Stimulated activated CD8-positive, alpha-beta memory T cell treated with anti-CD3 and anti-CD28 coated beads, Interleukin-12 subunit alpha, Interleukin-12 subunit beta, amount 100 ng/mL, for 24 hours (primary cell): ENCODE results near the gene VPS8.
"Not testable (repeated sequence)": the region's sequence is repeated elsewhere in the genome, so short reads cannot be mapped to it uniquely, and the experiment has no call there.

Source experiments
- DNase-seq: peaks from one replicate; pipeline ENCODE4 v3.0.0-alpha.2; 2020; ENCODE audit errors: extremely low read depth

VPS8 gene

GRCh38 chr3:184982076-184982475 is 170.1 kb downstream of the VPS8 start:
- DNase-seq, result no peak

- DNase-seq, result no peak
Observed at GRCh38 chr3:184985586-184985985, 173.6 kb downstream of the VPS8 start.

GRCh38 chr3:184986366-184986889 is 174.5 kb downstream of the VPS8 start:
- no peak for DNase-seq

GRCh38 chr3:184993394-184993793 is 181.4 kb downstream of the VPS8 start:
- no peak for DNase-seq

GRCh38 chr3:185003876-185004275 is 191.9 kb downstream of the VPS8 start:
- DNase-seq, result not testable (repeated sequence)

- DNase-seq, result no peak
Observed at GRCh38 chr3:185009650-185010049, 197.7 kb downstream of the VPS8 start.

GRCh38 chr3:185017584-185017983 is 205.6 kb downstream of the VPS8 start:
- not testable (repeated sequence) for DNase-seq

GRCh38 chr3:185017996-185018395 is 206.0 kb downstream of the VPS8 start:
- not testable (repeated sequence) for DNase-seq

GRCh38 chr3:185021256-185021655 is 209.3 kb downstream of the VPS8 start:
- DNase-seq, result no peak

GRCh38 chr3:185024406-185024805 is 212.4 kb downstream of the VPS8 start:
- no peak for DNase-seq

GRCh38 chr3:185024966-185025365 is 213.0 kb downstream of the VPS8 start:
- DNase-seq, result no peak

- DNase-seq, result no peak
Observed at GRCh38 chr3:185028121-185028520, 216.2 kb downstream of the VPS8 start.

- no peak for DNase-seq
Observed at GRCh38 chr3:185029086-185029485, 217.1 kb downstream of the VPS8 start.

- DNase-seq, result no peak
Observed at GRCh38 chr3:185030399-185030798, 218.4 kb downstream of the VPS8 start.

GRCh38 chr3:185030951-185031350 is 219.0 kb downstream of the VPS8 start:
- no peak for DNase-seq

GRCh38 chr3:185037801-185038200 is 225.8 kb downstream of the VPS8 start:
- DNase-seq, result no peak

GRCh38 chr3:185040425-185040824 is 228.5 kb downstream of the VPS8 start:
- DNase-seq, result no peak

GRCh38 chr3:185041540-185041939 is 229.6 kb downstream of the VPS8 start:
- DNase-seq, result no peak

GRCh38 chr3:185042312-185043050 is 230.5 kb downstream of the VPS8 start:
- DNase-seq, result no peak

- no peak for DNase-seq
Observed at GRCh38 chr3:185046164-185046515, 234.2 kb downstream of the VPS8 start.

- DNase-seq, result no peak
Observed at GRCh38 chr3:185046603-185047002, 234.6 kb downstream of the VPS8 start.

GRCh38 chr3:185049710-185050109 is 237.7 kb downstream of the VPS8 start:
- no peak for DNase-seq

GRCh38 chr3:185051801-185052200 is 239.8 kb downstream of the VPS8 start:
- no peak for DNase-seq

GRCh38 chr3:185052631-185053030 is 240.7 kb downstream of the VPS8 start:
- no peak for DNase-seq
